Esophagus muscularis mucosa (tissue), 4 donors: ENCODE results near the gene CNOT1. TPM values are rescaled to one million over a fixed set of nuclear protein-coding genes. Genes with fewer than 3 reads are reported as not detected.
A peak's percentile ranks its signal among the peaks of the same experiment; 100 is the strongest.

Experiments used
- DNase-seq: peaks from one replicate; pipeline ENCODE4 v3.0.0-alpha.2; 2017; ENCODE audit errors: extremely low spot score
- H3K27ac ChIP-seq, 4 donors: fragments of 200-600 bp; sonication (generic); replicated peaks in 1 of 4; 1 replicate in 3 of 4; 2 replicates in 1 of 4; pipeline ENCODE4 v1.5.1; 2016 to 2019; ENCODE audit warnings: mild to moderate bottlenecking in 1 of 4
- H3K27me3 ChIP-seq, 4 donors: fragments of 200-600 bp; sonication (generic); one replicate each; pipeline versions ENCODE4 v1.5.1 to v1.6.0; 2016 to 2019
- H3K36me3 ChIP-seq, 4 donors: fragments of 200-600 bp; sonication (generic); one replicate each; pipeline ENCODE4 v1.5.1; 2016 to 2019
- H3K4me1 ChIP-seq, 4 donors: fragments of 200-600 bp; sonication (generic); one replicate each; pipeline ENCODE4 v1.5.1; 2016 to 2019
- H3K4me3 ChIP-seq, 4 donors: fragments of 200-600 bp; sonication (generic); 1 replicate in 2 of 4; 2 replicates in 2 of 4; pipeline ENCODE4 v1.5.1; 2016 to 2019; ENCODE audit warnings: mild to moderate bottlenecking in 4 of 4, moderate library complexity in 1 of 4
- H3K9me3 ChIP-seq, 4 donors: fragments of 200-600 bp; sonication (generic); 1 replicate in 3 of 4; 2 replicates in 1 of 4; pipeline ENCODE4 v1.5.1; 2016 to 2019
- CTCF ChIP-seq, 3 experiments: fragments of 200-600 bp in 2 of 3; fragments of 450-650 bp in 1 of 3; sonication (generic) in 2 of 3; IDR thresholded peaks; one replicate each; pipeline ENCODE4 v1.5.1; 2017 to 2019; ENCODE audit warnings: antibody characterized with exemption in 3 of 3, mild to moderate bottlenecking in 2 of 3, moderate library complexity in 1 of 3
- EP300 ChIP-seq: sonication (generic); formaldehyde crosslinking; IDR thresholded peaks from one replicate; pipeline ENCODE4 v1.6.1; 2017; ENCODE audit warnings: antibody characterized with exemption
- POLR2A ChIP-seq: fragments of 450-650 bp; IDR thresholded peaks from one replicate; pipeline ENCODE4 v1.6.1; 2017; ENCODE audit warnings: antibody characterized with exemption, moderate library complexity, mild to moderate bottlenecking, low read depth
- POLR2AphosphoS5 ChIP-seq, 2 donors: sonication (generic); formaldehyde crosslinking; IDR thresholded peaks; one replicate each; pipeline ENCODE4 v1.6.1; 2017; ENCODE audit warnings: antibody characterized with exemption in 2 of 2
- WGBS: methylation state at CpG from one replicate; pipeline ENCODE4 v1.1.5; 2018; 5-methylcytosine and 5-hydroxymethylcytosine counted together
- intact Hi-C: fragments of 100-400 bp; cut with DNase I; formaldehyde crosslinking; loops from one replicate; pipeline ENCODE4 v1.15.1; 2023
- total RNA-seq, 4 donors: library from RNA; depleted of rRNA; stranded (reverse); fragments of >200 nt; gene quantifications; one replicate each; pipeline versions ENCODE4 v1.1.0 to v1.2.1, GENCODE V29; 2016

Gene CNOT1
- total RNA-seq, 4 donors from 2014 or later = 92.1 to 97.6 (median 95.6) TPM

DNA sequence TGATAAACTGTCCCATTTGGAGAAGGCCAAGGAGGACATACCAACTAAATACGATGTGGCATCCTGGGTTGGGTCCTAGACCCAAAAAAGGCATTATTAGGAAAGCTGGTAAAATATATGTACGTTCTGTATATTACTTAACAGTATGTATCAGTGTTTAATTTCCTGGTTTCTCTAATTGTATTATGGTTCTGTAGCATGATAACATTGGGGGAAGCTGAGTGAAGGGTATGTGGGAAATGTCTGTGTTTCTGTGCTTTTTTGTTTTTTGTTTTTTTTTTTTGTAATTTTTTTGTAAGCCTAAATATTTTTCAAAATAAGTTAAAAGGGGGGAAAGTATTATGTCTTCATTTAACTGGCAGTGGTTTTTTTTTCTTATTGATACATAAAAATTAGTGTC is 151.2 kb downstream of the CNOT1 start:
- Histone ChIP-seq H3K27ac (no peak overlapping the region), H3K9me3 (no peaks in the 10 kb centered on the region), H3K4me1 (peaks cover 0 to 53% (median 0%) of the 10 kb centered on the region in 4 donors), H3K36me3 (no peaks in the 10 kb centered on the region), H3K27me3 (no peaks in the 10 kb centered on the region), H3K4me3 (no peak overlapping the region)
- whole genome bisulfite sequencing = 92% methylated on average over 2 of the region's 2 CpGs
- intact Hi-C loops = no loop called here
- TF ChIP-seq EP300 (no peak), CTCF (IDR thresholded peaks at IDR 0.05) (no peak), POLR2AphosphoS5 (IDR thresholded peaks at IDR 0.05) (no peak), POLR2A (no peak)
- no peak for DNase-seq

DNA sequence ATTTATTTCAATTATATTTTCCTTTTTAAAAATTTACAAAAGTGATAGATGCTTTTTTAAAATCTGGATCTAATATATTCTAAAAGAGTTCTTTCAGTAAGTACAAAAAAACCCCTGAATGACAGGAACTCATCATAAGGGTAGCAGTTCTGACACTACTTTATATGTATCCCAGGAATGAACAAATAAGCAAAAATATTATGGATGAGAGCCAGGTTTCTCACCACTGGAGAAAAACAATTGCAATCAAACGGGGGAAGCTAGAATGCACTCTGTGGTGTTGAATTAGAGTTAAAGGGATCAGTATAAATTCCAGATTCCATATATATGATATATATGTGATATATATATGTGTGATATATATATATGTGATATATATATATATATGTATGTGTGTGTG is 152.8 kb downstream of the CNOT1 start:
- TF ChIP-seq POLR2AphosphoS5 (IDR thresholded peaks at IDR 0.05) (no peak), CTCF (IDR thresholded peaks at IDR 0.05) (no peak), POLR2A (no peak), EP300 (no peak)
- no peaks in the 10 kb centered on the region for H3K9me3 ChIP-seq
- H3K27me3 ChIP-seq = peaks cover 0 to 6% (median 0%) of the 10 kb centered on the region in 4 donors
- DNase-seq = no peak
- H3K4me1 ChIP-seq = peaks cover 0 to 66% (median 0%) of the 10 kb centered on the region in 4 donors
- H3K27ac ChIP-seq = no peak overlapping the region
- intact Hi-C loops = no loop called here
- no peak overlapping the region for H3K4me3 ChIP-seq
- H3K36me3 ChIP-seq = no peaks in the 10 kb centered on the region
- WGBS = 48% methylated on average over 1 of the region's 1 CpG

DNA sequence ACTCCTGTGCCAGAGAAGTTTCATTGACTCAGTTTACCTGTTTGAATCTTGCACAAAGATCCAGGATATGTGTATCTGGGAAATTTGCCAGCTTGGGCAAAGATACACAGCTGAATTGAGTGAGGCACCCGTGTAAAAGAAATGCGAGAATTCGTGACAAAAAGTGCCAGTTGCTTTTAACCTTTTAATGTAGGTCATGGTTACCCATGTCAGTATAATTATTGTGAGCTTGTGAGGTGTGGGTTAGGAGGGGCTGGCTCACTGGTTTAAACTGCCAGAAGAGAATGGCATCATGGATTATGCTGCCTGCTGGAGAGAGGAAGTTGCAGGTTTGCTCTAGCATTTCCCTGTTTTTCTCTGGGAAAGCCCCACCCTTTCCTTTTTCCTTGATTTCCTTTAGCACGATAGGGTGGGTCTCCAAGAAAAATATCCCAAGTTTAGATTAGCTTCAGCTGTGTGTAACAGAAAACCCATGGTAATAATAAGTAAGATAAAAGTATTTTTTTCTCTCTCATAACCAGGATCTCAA is 154.5 kb downstream of the CNOT1 start:
- H3K4me3 ChIP-seq = no peak overlapping the region
- H3K27ac ChIP-seq = peak overlapping the region in 1 of 4 donors; percentile 22
- intact Hi-C loops = no loop called here
- WGBS = 60% methylated on average over 4 of the region's 4 CpGs
- TF ChIP-seq CTCF (IDR thresholded peaks at IDR 0.05) (no peak), POLR2A (no peak), EP300 (no peak), POLR2AphosphoS5 (IDR thresholded peaks at IDR 0.05) (no peak)
- H3K4me1 ChIP-seq = peaks cover 0 to 64% (median 0%) of the 10 kb centered on the region in 4 donors
- no peaks in the 10 kb centered on the region for H3K9me3 ChIP-seq
- H3K27me3 ChIP-seq = peaks cover 0 to 15% (median 0%) of the 10 kb centered on the region in 4 donors
- H3K36me3 ChIP-seq = no peaks in the 10 kb centered on the region
- no peak for DNase-seq

DNA sequence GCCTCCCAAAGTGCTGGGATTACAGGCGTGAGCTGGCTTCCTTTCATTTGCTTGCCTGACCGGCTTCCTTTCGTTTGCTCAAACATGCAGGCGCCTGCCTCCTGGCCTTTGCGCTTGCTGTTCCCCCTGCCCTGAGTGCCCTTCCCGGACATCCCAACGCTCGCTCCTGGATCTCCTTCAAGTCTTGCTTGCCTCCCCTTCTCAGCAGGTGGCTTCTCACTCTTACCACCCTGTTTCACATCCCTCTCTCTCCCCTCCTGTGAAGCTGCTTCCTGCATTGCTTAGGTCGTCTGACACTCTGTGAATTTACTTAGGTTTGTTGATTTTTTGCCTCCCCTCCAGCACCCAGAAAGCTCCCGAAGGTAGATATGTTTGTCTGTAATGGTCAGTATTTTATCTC is 155.3 kb downstream of the CNOT1 start:
- no peak for TF ChIP-seq POLR2A
- no peak for TF ChIP-seq POLR2AphosphoS5 (IDR thresholded peaks at IDR 0.05)
- TF ChIP-seq EP300 = no peak
- no peak for TF ChIP-seq CTCF (IDR thresholded peaks at IDR 0.05)
- intact Hi-C loops = no loop called here
- no peak for DNase-seq
- H3K4me3 ChIP-seq = no peak overlapping the region
- no peak overlapping the region for H3K27ac ChIP-seq
- H3K27me3 ChIP-seq = peaks cover 0 to 21% (median 0%) of the 10 kb centered on the region in 4 donors
- no peaks in the 10 kb centered on the region for H3K9me3 ChIP-seq
- peaks cover 0 to 58% (median 0%) of the 10 kb centered on the region in 4 donors for H3K4me1 ChIP-seq
- WGBS = 80% methylated on average over 10 of the region's 10 CpGs
- no peaks in the 10 kb centered on the region for H3K36me3 ChIP-seq

- intact Hi-C loops = no loop called here
- Histone ChIP-seq H3K36me3 (no peaks in the 10 kb centered on the region), H3K4me3 (no peak overlapping the region), H3K4me1 (peaks cover 0 to 57% (median 0%) of the 10 kb centered on the region in 4 donors), H3K27me3 (peaks cover 0 to 35% (median under 1%) of the 10 kb centered on the region in 4 donors), H3K9me3 (no peaks in the 10 kb centered on the region), H3K27ac (no peak overlapping the region)
- 95% methylated on average over 3 of the region's 3 CpGs for WGBS
- TF ChIP-seq CTCF (IDR thresholded peaks at IDR 0.05) = no peak
- TF ChIP-seq POLR2A = no peak
- no peak for TF ChIP-seq EP300
- no peak for TF ChIP-seq POLR2AphosphoS5 (IDR thresholded peaks at IDR 0.05)
- DNase-seq = no peak
Observed at GRCh38 chr16:58472827-58473226, 156.8 kb downstream of the CNOT1 start.
